Stimulated activated CD4-positive, alpha-beta T cell treated with anti-CD3 and anti-CD28 coated beads, Interleukin-2, amount 100 ng/mL, for 4 hours (primary cell): ENCODE data around the gene MAK.
A peak's percentile ranks its signal among the peaks of the same experiment; 100 is the strongest.
"Not testable (repeated sequence)": the region's sequence is repeated elsewhere in the genome, so short reads cannot be mapped to it uniquely, and the experiment has no call there.

Experiments
- DNase-seq: peaks from one replicate; pipeline ENCODE4 v3.0.0-alpha.2; 2020; ENCODE audit warnings: low read depth

The MAK gene

DNA sequence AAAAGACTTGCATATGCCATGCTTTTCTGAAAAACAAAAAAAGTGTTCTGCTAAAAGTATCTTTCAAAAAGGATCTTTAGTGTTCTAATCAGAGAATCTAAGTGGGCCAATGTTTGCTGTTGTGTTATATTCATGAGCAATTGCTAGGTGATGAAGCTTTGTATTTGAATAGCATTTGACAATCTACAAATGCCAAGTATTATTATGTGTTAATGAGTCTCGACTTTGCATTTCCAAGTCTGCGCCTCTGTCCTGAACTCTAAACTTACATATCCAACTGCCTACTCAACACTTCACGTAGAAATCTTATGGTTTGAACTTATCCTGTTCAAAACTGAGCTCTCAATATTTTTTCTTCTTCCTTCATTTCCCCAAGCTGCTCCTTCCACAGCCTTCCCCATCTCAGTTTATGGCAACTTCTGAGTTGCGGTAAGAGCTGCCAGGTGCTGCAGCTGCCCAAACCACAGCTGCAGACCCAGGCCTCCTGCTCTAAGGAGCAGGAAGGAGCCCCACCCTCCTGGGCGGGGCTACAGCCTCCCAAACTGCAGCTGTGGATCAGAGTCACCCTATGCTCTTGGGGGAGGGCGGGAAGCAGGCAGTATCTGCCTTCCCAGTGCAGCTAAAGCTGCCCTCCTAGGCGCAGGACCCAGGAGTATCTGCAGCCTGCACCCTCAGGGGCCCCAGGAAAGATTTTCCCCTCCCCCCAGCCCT, 16.7 kb upstream of the MAK start:
- DNase-seq: no peak

GRCh38 chr6:10853849-10854300, 15.5 kb upstream of the MAK start:
- not testable (repeated sequence) for DNase-seq

GRCh38 chr6:10852361-10852960, 14.1 kb upstream of the MAK start:
- no peak for DNase-seq

GRCh38 chr6:10850728-10851127, 12.4 kb upstream of the MAK start:
- DNase-seq: no peak

GRCh38 chr6:10849901-10850300, 11.6 kb upstream of the MAK start:
- no peak for DNase-seq

GRCh38 chr6:10847684-10848083, 9.3 kb upstream of the MAK start:
- no peak for DNase-seq

DNA sequence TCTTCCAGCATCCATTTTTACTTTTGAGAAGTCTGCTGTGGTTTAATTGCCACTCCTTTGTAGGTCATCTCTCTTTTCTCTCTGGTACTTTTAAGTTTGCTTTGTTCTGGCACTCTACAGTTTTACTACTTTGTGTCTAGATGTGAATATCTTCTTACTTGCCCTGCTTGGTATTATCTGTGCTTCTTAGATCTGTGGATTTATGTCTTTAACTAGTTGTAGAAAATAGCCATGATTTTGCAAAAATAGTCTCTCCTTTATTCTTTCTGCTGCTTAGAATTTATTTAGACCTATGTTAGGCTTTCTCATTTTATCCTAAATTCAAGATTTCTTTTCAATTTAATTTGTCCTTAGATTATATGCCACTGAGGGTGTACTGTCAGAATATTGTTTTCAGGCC, 5.2 kb upstream of the MAK start:
- DNase-seq: no peak

DNA sequence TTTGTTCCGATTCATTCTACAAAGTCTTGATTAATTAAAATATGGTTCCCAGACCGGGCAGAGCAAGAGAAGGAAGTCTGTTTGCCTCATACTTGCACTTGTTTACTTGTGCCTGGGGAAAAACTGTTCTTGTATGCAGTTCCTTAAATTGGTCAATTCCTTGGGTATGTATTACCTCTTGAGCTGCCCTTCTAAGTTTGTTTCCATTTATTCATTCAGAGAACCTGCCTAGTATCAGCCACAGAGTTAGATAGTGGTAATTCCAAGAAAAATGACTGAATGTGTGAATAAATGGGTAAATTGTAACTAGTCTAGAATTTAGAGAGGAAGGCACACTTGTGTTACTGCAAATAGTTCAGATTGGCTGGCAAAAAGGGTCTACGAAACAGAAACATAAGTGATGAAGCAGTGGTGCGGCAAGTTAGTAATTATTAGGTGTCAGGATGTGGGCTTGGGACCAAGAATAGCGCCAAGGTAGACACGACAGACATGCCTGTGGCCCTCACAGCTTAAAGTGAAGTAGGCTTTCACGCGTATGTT, 525 bp upstream of the MAK start:
- no peak for DNase-seq

GRCh38 chr6:10837622-10837994, 731 bp downstream of the MAK start:
- DNase-seq: no peak

- no peak for DNase-seq
Observed at GRCh38 chr6:10837009-10837621, 1.2 kb downstream of the MAK start.

DNA sequence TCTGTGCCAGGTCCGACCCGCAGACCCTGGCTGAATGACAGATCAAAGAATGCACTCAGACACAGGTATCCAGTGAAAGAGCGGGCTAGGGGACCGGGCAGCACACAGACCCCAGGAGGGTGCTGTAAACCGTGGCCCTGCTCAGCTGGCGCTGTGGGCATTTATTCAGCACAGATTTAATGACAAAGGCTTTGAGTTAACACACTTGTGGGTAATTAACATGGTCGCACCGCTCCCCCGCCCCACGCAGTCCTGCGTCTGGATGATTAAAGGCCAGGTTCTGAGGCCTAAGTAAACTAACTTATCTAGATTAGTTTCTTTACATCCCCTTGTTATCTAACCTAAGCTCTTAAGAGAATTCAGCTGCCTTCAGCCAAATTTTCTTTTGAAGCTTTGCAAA, 3.5 kb downstream of the MAK start:
- no peak for DNase-seq

DNA sequence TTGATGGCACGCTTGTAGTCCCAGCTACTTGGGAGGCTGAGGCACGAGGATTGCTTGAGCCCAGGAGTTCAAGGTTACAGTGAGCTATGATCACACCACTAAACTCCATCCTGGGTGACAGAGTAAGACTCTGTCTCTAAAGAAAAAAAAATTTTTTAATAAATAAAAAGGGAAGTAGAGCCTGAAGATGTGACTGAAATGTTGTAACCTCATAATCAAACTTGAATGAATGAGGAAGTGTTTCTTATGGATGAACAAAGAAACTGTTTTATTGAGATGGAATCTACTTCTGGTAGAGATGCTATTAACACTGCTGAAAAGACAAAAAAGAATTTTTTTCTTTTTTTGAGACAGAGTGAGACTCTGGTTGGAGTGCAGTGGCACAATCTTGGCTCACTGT, 6.7 kb downstream of the MAK start:
- DNase-seq: no peak

DNA sequence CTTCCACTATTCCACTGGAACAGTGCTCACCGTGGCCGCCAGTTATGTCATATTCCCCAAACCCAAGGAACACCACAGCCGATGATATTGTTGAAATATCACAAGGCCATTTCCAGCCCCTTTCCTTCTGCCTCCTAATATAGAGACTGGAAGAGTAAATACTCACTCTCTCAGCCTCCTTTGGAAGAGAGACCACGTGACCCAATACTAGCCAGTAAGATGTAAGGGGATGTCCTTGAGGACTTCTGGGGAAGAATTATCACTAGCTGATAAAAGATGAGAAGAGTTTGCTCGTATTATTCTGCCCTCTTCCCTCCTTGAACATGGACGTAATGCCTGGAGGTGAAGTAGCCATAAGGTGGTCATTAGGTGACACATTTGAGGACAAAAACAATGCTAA, 13.5 kb downstream of the MAK start:
- DNase-seq: no peak

DNA sequence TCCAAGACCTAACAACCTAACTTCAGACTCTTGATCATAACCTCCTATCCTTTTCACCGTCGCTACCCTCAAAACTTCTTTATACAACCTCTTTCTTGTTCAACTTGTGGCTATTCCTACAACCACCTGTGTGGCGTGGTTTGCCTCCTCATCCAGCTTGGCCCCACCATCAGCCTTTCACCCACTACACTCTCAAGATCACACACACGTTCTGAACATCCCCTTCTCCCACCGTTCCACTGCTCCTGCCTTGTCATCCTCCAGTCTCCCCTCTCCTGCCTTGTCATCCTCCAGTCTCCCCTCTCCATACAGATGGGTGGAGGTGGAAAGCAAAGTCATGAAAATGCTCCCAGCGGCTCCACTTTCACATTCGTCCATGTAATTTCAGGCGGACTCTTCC, 14.0 kb downstream of the MAK start:
- DNase-seq: no peak

DNA sequence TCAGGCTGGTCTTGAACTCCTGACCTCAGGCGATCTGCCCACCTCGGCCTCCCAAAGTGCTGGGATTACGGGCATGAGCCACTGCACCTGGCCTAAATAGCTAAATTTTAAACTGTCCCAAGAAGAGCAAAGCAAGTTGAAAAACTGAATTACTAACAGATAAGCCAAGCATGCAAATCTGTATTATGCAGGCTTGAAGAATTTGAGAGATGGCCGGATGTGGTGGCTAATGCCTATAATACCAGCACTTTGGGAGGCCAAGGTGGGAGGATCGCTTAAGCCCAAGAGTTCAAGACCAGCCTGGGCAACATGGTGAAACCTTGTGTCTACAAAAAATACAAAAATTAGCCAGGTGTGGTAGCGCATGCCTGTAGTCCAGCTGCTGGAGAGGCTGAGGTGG, 24.2 kb downstream of the MAK start:
- DNase-seq: not testable (repeated sequence)

DNA sequence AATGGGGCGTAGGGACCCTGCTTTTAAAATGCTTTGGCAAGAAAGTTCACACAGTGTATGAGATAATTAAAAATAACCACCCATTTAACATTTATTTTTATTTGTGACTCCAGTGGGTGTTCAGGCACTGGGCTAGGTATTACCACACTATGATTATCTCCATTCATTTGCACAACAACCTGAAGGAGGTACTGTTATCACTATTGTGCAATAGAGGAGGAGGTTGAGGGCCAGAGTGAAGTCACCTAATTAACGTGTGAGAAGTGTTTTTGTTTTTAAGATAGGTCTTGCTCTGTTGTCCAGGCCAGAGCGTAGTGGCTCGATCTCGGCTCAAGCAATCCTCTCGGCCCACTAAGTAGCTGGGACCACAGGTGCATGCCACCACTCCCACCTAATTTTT, 29.2 kb downstream of the MAK start:
- DNase-seq: no peak

DNA sequence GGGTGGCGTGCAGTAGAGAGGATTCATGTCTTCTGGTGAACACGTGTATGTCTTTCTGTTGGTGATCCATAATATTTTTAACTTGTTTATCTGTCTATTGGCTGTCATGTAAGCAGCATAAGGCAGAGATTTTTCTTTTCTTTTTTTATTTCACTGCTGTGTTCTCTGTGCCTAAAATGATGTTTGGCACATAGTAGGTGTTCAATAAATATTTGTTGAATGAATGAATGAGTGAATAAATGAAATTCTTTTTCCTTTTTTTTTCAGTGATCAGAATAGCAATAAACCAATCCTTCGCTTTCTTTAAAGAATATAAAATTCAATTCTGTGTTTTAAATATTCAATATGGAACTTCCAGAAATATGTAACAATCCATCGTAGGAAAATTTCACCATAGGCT, 30.0 kb downstream of the MAK start:
- DNase-seq: no peak

DNA sequence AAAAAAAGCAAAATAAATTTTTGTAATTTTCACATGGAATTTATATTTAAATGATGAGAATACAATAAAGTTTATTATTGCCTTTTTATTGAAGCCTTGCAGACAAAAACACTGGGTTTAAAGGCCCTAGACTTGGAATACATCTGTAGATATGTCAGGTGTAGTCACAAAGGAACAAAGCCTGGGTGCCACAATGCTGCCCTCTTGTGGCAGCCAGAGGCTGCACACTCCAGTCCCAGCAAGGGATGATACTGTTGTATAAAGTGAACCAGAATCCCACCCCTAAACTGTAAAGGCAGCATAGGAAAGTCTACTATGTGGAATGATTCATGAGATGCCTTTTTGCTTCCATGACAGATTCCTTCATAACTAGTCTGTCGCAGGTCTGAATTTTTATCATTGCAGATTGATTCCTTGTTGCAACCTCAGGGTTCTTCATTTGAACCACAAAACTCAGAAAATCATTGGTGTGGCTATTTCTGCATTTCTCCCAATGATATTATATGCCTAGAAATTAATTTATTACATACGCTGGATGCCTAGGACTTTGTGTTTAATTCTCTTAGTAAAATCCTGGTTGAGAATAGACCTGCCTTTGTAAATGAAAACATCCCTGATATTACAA, 37.0 kb downstream of the MAK start:
- DNase-seq: peak; percentile 41

- DNase-seq: no peak
Observed at GRCh38 chr6:10800810-10801209, 37.5 kb downstream of the MAK start.

GRCh38 chr6:10794239-10794638, 44.1 kb downstream of the MAK start:
- no peak for DNase-seq

DNA sequence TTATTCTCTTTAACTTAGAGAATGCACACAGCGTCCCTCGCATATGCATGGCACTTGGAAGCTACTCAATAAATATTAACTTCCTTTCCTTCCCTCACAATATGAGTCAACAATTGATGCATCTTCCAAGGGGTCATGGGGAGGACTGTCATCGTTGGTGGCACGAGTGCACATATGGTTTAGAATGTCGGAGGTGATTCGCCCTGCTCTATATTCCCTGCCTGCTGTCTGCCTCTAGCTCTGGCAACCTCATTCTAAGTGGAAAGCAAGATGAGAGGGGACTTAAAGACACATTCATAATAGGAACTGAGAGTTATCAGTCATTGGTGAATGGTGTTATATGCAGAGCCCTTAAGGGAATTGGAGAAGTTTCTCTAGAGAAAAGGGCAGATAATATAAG, 44.6 kb downstream of the MAK start:
- no peak for DNase-seq

- no peak for DNase-seq
Observed at GRCh38 chr6:10793035-10793434, 45.3 kb downstream of the MAK start.

DNA sequence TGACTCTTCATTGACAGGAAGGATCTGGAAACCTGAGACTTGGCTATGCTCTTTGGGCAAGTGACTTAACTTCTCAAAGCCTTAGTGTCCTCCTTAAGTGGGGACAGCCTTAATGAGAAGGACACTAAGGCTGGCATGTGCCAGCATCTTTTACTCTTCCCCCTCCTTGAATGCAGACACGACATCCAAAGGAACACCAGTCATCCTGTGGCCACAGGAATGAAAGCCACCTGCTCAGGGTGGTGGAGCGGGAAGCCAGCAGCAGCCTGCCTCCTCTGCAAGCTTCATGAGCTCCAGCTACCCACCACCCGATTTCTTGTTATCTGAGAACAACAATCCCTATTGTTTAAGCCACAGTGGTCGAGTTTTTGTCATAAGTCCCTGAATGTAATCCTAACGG, 46.2 kb downstream of the MAK start:
- no peak for DNase-seq
